OCI-LY1 (cell line): ENCODE data around the gene FAM136A.

Experiments used
- H2AFZ ChIP-seq: fragments of 200-600 bp; sonication (generic), shearing (Covaris generic); 2 replicates; pipeline ENCODE4 v1.6.0; 2014; ENCODE audit warnings: antibody characterized with exemption, mild to moderate bottlenecking, low read length
- H3F3A ChIP-seq: fragments of 200-600 bp; sonication (generic), shearing (Covaris generic); 2 replicates; pipeline ENCODE4 v1.6.0; 2014; ENCODE audit warnings: mild to moderate bottlenecking, antibody characterized with exemption, low read length, moderate library complexity; ENCODE audit not compliant: insufficient read depth
- H3K27ac ChIP-seq: fragments of 200-600 bp; sonication (generic); 2 replicates; pipeline ENCODE4 v1.5.1; 2014; ENCODE audit warnings: low read length, mixed run types, mild to moderate bottlenecking, low read depth; ENCODE audit not compliant: poor library complexity, severe bottlenecking
- H3K27me3 ChIP-seq: fragments of 200-600 bp; sonication (generic); 2 replicates; pipeline ENCODE4 v1.6.0; 2014; ENCODE audit warnings: antibody characterized with exemption, mild to moderate bottlenecking, low read length, moderate library complexity; ENCODE audit not compliant: insufficient read depth
- H3K36me3 ChIP-seq: fragments of 200-600 bp; sonication (generic); 2 replicates; pipeline ENCODE4 v1.6.1; 2014; ENCODE audit warnings: mild to moderate bottlenecking, antibody characterized with exemption, low read length, moderate library complexity, mixed read lengths; ENCODE audit not compliant: insufficient read depth
- H3K4me1 ChIP-seq: fragments of 200-600 bp; sonication (generic); 2 replicates; pipeline ENCODE4 v1.5.1; 2014; ENCODE audit warnings: mild to moderate bottlenecking, low read length, moderate library complexity; ENCODE audit not compliant: insufficient read depth, severe bottlenecking
- H3K4me2 ChIP-seq: fragments of 200-600 bp; sonication (generic), shearing (Covaris generic); 2 replicates; pipeline ENCODE4 v1.6.1; 2014; ENCODE audit warnings: low read length
- H3K4me3 ChIP-seq: fragments of 200-600 bp; sonication (generic); 2 replicates; pipeline ENCODE4 v1.5.1; 2014; ENCODE audit warnings: low read length, low read depth, mild to moderate bottlenecking, mixed read lengths; ENCODE audit not compliant: poor library complexity, severe bottlenecking
- H3K79me2 ChIP-seq: fragments of 200-600 bp; shearing (Covaris generic); 2 replicates; pipeline ENCODE4 v1.6.1; 2016; ENCODE audit warnings: mixed run types, low read length, mixed read lengths; ENCODE audit not compliant: insufficient read depth
- H3K9ac ChIP-seq: fragments of 200-600 bp; sonication (generic), shearing (Covaris generic); 2 replicates; pipeline ENCODE4 v1.6.1; 2014; ENCODE audit warnings: mild to moderate bottlenecking, low read length, mixed read lengths
- H3K9me2 ChIP-seq: fragments of 200-600 bp; sonication (generic), shearing (Covaris generic); 2 replicates; pipeline ENCODE4 v1.6.1; 2014; ENCODE audit warnings: low read depth, mild to moderate bottlenecking, low read length, mixed read lengths
- H3K9me3 ChIP-seq: fragments of 200-600 bp; shearing (Covaris generic); 2 replicates; pipeline ENCODE4 v1.6.1; 2014; ENCODE audit warnings: low read length, mixed read lengths
- H4K20me1 ChIP-seq: fragments of 200-600 bp; sonication (generic), shearing (Covaris generic); 2 replicates; pipeline ENCODE4 v1.6.0; 2016; ENCODE audit warnings: mild to moderate bottlenecking, low read length; ENCODE audit not compliant: insufficient read depth
- CTCF ChIP-seq: fragments of 200-600 bp; sonication (generic), shearing (Covaris generic); IDR thresholded peaks from 2 replicates; pipeline ENCODE4 v1.5.1; 2017; ENCODE audit warnings: mild to moderate bottlenecking, antibody characterized with exemption, low read length, moderate library complexity, mixed read lengths
- EZH2 ChIP-seq: fragments of 200-600 bp; sonication (generic), shearing (Covaris generic); IDR thresholded peaks from 2 replicates; pipeline ENCODE4 v1.8.0; 2017; ENCODE audit warnings: borderline replicate concordance, mixed run types, mild to moderate bottlenecking, antibody characterized with exemption, low read length, moderate library complexity, mixed read lengths

FAM136A gene

GRCh38 chr2:70283500-70284191 lies 18.2 kb downstream of the FAM136A start:
- H3K9me2 ChIP-seq = no peaks in the 10 kb centered on the region
- no peaks in the 10 kb centered on the region for H3K9me3 ChIP-seq
- peaks cover 19% of the 10 kb centered on the region for H3K79me2 ChIP-seq
- H3K9ac ChIP-seq = no peak overlapping the region
- H4K20me1 ChIP-seq = no peaks in the 10 kb centered on the region
- peaks cover 90% of the 10 kb centered on the region for H3K36me3 ChIP-seq
- TF ChIP-seq CTCF (no peak), EZH2 (no peak)
- H3K4me3 ChIP-seq = no peak overlapping the region
- no peak overlapping the region for H3K4me2 ChIP-seq
- H3F3A ChIP-seq = peaks cover 3% of the 10 kb centered on the region; the same call in 1 of the 2 replicates
- no peak overlapping the region for H3K27ac ChIP-seq
- no peaks in the 10 kb centered on the region for H3K4me1 ChIP-seq
- H3K27me3 ChIP-seq = no peaks in the 10 kb centered on the region
- H2AFZ ChIP-seq = no peak overlapping the region

DNA sequence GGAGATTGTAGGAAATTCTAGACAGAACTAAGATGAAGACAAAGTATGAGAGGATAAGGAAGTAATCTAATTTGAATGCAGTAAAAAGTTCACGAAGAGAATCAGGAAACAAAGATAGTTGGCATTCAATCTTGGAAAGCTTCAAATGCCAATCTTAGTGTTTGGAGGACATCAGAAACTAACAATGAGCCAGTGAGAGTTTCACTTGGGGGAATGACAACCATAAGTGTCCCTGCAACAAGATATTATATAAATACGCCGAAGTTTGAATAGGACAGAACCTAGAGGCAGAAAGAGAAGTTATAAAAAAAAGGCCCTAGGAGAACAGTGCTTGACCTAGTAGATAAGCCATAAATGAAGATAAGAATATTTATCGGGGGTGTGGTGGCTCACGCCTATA lies 19.4 kb downstream of the FAM136A start:
- no peaks in the 10 kb centered on the region for H3K9me3 ChIP-seq
- no peaks in the 10 kb centered on the region for H3K27me3 ChIP-seq
- no peak overlapping the region for H3K27ac ChIP-seq
- no peaks in the 10 kb centered on the region for H4K20me1 ChIP-seq
- no peaks in the 10 kb centered on the region for H3K9me2 ChIP-seq
- no peak overlapping the region for H2AFZ ChIP-seq
- peaks cover 12% of the 10 kb centered on the region for H3K79me2 ChIP-seq
- no peak for TF ChIP-seq EZH2
- no peak for TF ChIP-seq CTCF
- H3F3A ChIP-seq = peaks cover 3% of the 10 kb centered on the region; the same call in 1 of the 2 replicates
- peaks cover 90% of the 10 kb centered on the region for H3K36me3 ChIP-seq
- no peak overlapping the region for H3K4me3 ChIP-seq
- H3K9ac ChIP-seq = no peak overlapping the region
- no peak overlapping the region for H3K4me2 ChIP-seq
- no peaks in the 10 kb centered on the region for H3K4me1 ChIP-seq

GRCh38 chr2:70280242-70280798 lies 21.5 kb downstream of the FAM136A start:
- Histone ChIP-seq H3K79me2 (peaks cover 5% of the 10 kb centered on the region), H3K4me3 (no peak overlapping the region), H3K9me2 (no peaks in the 10 kb centered on the region), H2AFZ (no peak overlapping the region), H3K27ac (no peak overlapping the region), H3K9ac (no peak overlapping the region), H3K36me3 (peaks cover 86% of the 10 kb centered on the region), H3K4me2 (no peak overlapping the region), H3K4me1 (no peaks in the 10 kb centered on the region), H3K27me3 (no peaks in the 10 kb centered on the region), H4K20me1 (no peaks in the 10 kb centered on the region), H3K9me3 (no peaks in the 10 kb centered on the region), H3F3A (peaks cover 3% of the 10 kb centered on the region; the same call in 1 of the 2 replicates)
- no peak for TF ChIP-seq EZH2
- TF ChIP-seq CTCF = no peak
